HCT116 (cell line): ENCODE results near the gene DCLK3. TPM values are rescaled to one million over a fixed set of nuclear protein-coding genes. Genes with fewer than 3 reads are reported as not detected.

Source experiments
- ATAC-seq: fragments of 200-7000 bp; cut with Tn5 transposase; 2 replicates; pipeline ENCODE4 v1.9.1; 2020; ENCODE audit warnings: mild to moderate bottlenecking, moderate library complexity
- BruUV-seq: library from RNA; stranded (reverse); fragments of 400-500 nt; replicated peaks from 2 replicates; lab custom pipeline; 2021; lab: Mats Ljungman, UMichigan
- CTCF ChIA-PET: fragments of 300-600 bp; sonication (Branson Sonifier 250); formaldehyde crosslinking; loops from one replicate; lab custom pipeline; 2021; ENCODE audit warnings: antibody characterized with exemption; lab: Charles Lee
- POLR2A ChIA-PET: fragments of 300-600, 350-600 bp; sonication (Branson Sonifier 250); formaldehyde crosslinking; loops from one replicate; lab custom pipeline; 2021; ENCODE audit warnings: antibody characterized with exemption; lab: Charles Lee
- RAD21 ChIA-PET, 2 experiments: fragments of 300-600 bp; sonication (Branson Sonifier 250); formaldehyde crosslinking; loops; one replicate each; lab custom pipeline; 2023; ENCODE audit warnings: low total read pairs in 2 of 2; ENCODE audit not compliant: uncharacterized antibody in 2 of 2, unreplicated experiment in 2 of 2, low non-redundant PET in 1 of 2; lab: Charles Lee
- DNase-seq: peaks from one replicate; pipeline ENCODE4 v3.0.0-alpha.2; 2010; ENCODE audit warnings: low read depth, low spot score
- H2AFZ ChIP-seq: fragments of 200-600 bp; shearing (Covaris generic), sonication (generic); 2 replicates; pipeline ENCODE4 v1.6.1; 2017; ENCODE audit warnings: low read depth, mixed run types, mixed read lengths, antibody characterized with exemption, low read length; ENCODE audit not compliant: poor library complexity, severe bottlenecking
- H3K27ac ChIP-seq: 2 replicates; pipeline ENCODE4 v1.5.1; 2012; ENCODE audit warnings: low read depth, low read length
- H3K27me3 ChIP-seq: fragments of 200-600 bp; sonication (generic); 2 replicates; pipeline ENCODE4 v1.6.1; 2016; ENCODE audit warnings: mixed run types, low read length, mixed read lengths; ENCODE audit not compliant: insufficient read depth
- H3K36me3 ChIP-seq, 2 experiments: fragments of 200-500 bp in 1 of 2; fragments of 200-600 bp in 1 of 2; sonication (Bioruptor generic) in 1 of 2; sonication (generic) in 1 of 2; 2 replicates each; pipeline versions ENCODE4 v1.5.1 to v1.6.1; 2014 to 2016; ENCODE audit warnings: low read length in 2 of 2, inconsistent platforms in 1 of 2, mixed read lengths in 1 of 2, mixed run types in 1 of 2; ENCODE audit not compliant: insufficient read depth in 2 of 2, control insufficient read depth in 1 of 2
- H3K4me1 ChIP-seq, 2 experiments: fragments of 200-600 bp in 1 of 2; sonication (generic) in 1 of 2; 2 replicates each; pipeline versions ENCODE4 v1.5.1 to v1.6.1; 2012 to 2017; ENCODE audit warnings: low read length in 2 of 2, inconsistent platforms in 1 of 2, mild to moderate bottlenecking in 1 of 2, mixed read lengths in 1 of 2, mixed run types in 1 of 2, moderate library complexity in 1 of 2; ENCODE audit not compliant: insufficient read depth in 2 of 2, control insufficient read depth in 1 of 2
- H3K4me2 ChIP-seq: fragments of 200-600 bp; sonication (generic); 2 replicates; pipeline ENCODE4 v1.6.1; 2017; ENCODE audit warnings: mixed run types, low read length, mixed read lengths
- H3K4me3 ChIP-seq, 2 experiments: fragments of 200-600 bp in 1 of 2; sonication (generic) in 1 of 2; replicated peaks in 1 of 2; 2 replicates each; pipeline ENCODE4 v1.5.1; 2011 to 2016; ENCODE audit warnings: low read length in 2 of 2, control low read depth in 1 of 2, low read depth in 1 of 2, mild to moderate bottlenecking in 1 of 2, mixed read lengths in 1 of 2, mixed run types in 1 of 2
- H3K79me2 ChIP-seq: fragments of 200-600 bp; sonication (generic); 2 replicates; pipeline ENCODE4 v1.6.1; 2017; ENCODE audit warnings: mild to moderate bottlenecking, mixed run types, low read length, moderate library complexity, mixed read lengths; ENCODE audit not compliant: insufficient read depth
- H3K9ac ChIP-seq: fragments of 200-600 bp; sonication (generic); 2 replicates; pipeline ENCODE4 v1.6.1; 2016; ENCODE audit warnings: low read length, mixed read lengths
- H3K9me2 ChIP-seq: fragments of 200-600 bp; sonication (generic), shearing (Covaris generic); 2 replicates; pipeline ENCODE4 v1.6.1; 2017; ENCODE audit warnings: mixed run types, mild to moderate bottlenecking, moderate library complexity; ENCODE audit not compliant: insufficient read depth
- H3K9me3 ChIP-seq, 2 experiments: fragments of 200-500 bp in 1 of 2; fragments of 200-600 bp in 1 of 2; sonication (Bioruptor generic) in 1 of 2; sonication (generic) in 1 of 2; 2 replicates each; pipeline ENCODE4 v1.6.1; 2014 to 2017; ENCODE audit warnings: low read length in 2 of 2, mixed read lengths in 2 of 2, inconsistent platforms in 1 of 2, low read depth in 1 of 2, mild to moderate bottlenecking in 1 of 2, mixed run types in 1 of 2, moderate library complexity in 1 of 2; ENCODE audit not compliant: control insufficient read depth in 1 of 2, insufficient read depth in 1 of 2
- H4K20me1 ChIP-seq: fragments of 200-600 bp; sonication (generic), shearing (Covaris generic); 2 replicates; pipeline ENCODE4 v1.6.1; 2017; ENCODE audit warnings: mixed run types, mild to moderate bottlenecking, moderate library complexity; ENCODE audit not compliant: insufficient read depth
- ATF3 ChIP-seq: IDR thresholded peaks from 2 replicates; pipeline ENCODE4 v1.6.1; 2012
- CBX3 ChIP-seq: IDR thresholded peaks from 2 replicates; pipeline ENCODE4 v1.6.1; 2012; ENCODE audit warnings: low read depth
- CEBPB ChIP-seq: IDR thresholded peaks from 2 replicates; pipeline ENCODE4 v1.6.1; 2012; ENCODE audit warnings: low read depth
- CTCF ChIP-seq, 3 experiments: fragments of 200-600 bp in 1 of 3; sonication (generic) in 1 of 3; IDR thresholded peaks in 2 of 3; conservative IDR thresholded peaks in 1 of 3; 2 replicates each; pipeline ENCODE4 v1.5.1; 2012 to 2017; ENCODE audit warnings: low read depth in 2 of 3, low read length in 2 of 3, antibody characterized with exemption in 1 of 3, borderline replicate concordance in 1 of 3, control low read depth in 1 of 3, mild to moderate bottlenecking in 1 of 3, mixed read lengths in 1 of 3, mixed run types in 1 of 3, moderate library complexity in 1 of 3; ENCODE audit not compliant: insufficient read depth in 1 of 3
- EGR1 ChIP-seq: IDR thresholded peaks from 2 replicates; pipeline ENCODE4 v1.6.1; 2012; ENCODE audit warnings: low read depth
- ELF1 ChIP-seq: IDR thresholded peaks from 2 replicates; pipeline ENCODE4 v1.6.1; 2012; ENCODE audit warnings: low read depth, borderline replicate concordance
- EZH2 ChIP-seq: fragments of 200-600 bp; sonication (generic); IDR thresholded peaks from 2 replicates; pipeline ENCODE4 v1.6.1; 2017; ENCODE audit warnings: antibody characterized with exemption, mixed run types
- EZH2phosphoT487 ChIP-seq: fragments of 200-600 bp; IDR thresholded peaks from 2 replicates; pipeline ENCODE4 v1.6.1; 2018; ENCODE audit warnings: antibody characterized with exemption, borderline replicate concordance
- FOSL1 ChIP-seq: IDR thresholded peaks from 2 replicates; pipeline ENCODE4 v1.6.1; 2012; ENCODE audit warnings: low read depth
- JUND ChIP-seq: IDR thresholded peaks from 2 replicates; pipeline ENCODE4 v1.6.1; 2012
- MAX ChIP-seq: IDR thresholded peaks from 2 replicates; pipeline ENCODE4 v1.6.1; 2012
- POLR2A ChIP-seq: IDR thresholded peaks from 2 replicates; pipeline ENCODE4 v1.7.0; 2011; ENCODE audit warnings: borderline replicate concordance; ENCODE audit not compliant: insufficient read depth, insufficient read length; ENCODE audit errors: extremely low read depth
- POLR2AphosphoS5 ChIP-seq: IDR thresholded peaks from 2 replicates; pipeline ENCODE4 v1.6.1; 2011; ENCODE audit warnings: mild to moderate bottlenecking, low read depth, low read length, moderate library complexity
- REST ChIP-seq: IDR thresholded peaks from 2 replicates; pipeline ENCODE4 v1.6.1; 2012; ENCODE audit warnings: low read depth
- SIN3A ChIP-seq: IDR thresholded peaks from 2 replicates; pipeline ENCODE4 v1.6.1; 2012; ENCODE audit warnings: low read depth
- SRF ChIP-seq: IDR thresholded peaks from 2 replicates; pipeline ENCODE4 v1.6.1; 2012; ENCODE audit warnings: low read depth
- TCF7L2 ChIP-seq: IDR thresholded peaks from 2 replicates; pipeline ENCODE4 v1.7.0; 2011; ENCODE audit warnings: borderline replicate concordance, inconsistent platforms; ENCODE audit not compliant: insufficient read depth, insufficient read length; ENCODE audit errors: extremely low read depth
- YY1 ChIP-seq: IDR thresholded peaks from 2 replicates; pipeline ENCODE4 v1.6.1; 2011; ENCODE audit warnings: low read length, low read depth, moderate library complexity, mild to moderate bottlenecking; ENCODE audit not compliant: insufficient replicate concordance; ENCODE audit errors: extremely low read depth
- ZBTB33 ChIP-seq: IDR thresholded peaks from 2 replicates; pipeline ENCODE4 v1.6.1; 2011; ENCODE audit warnings: mild to moderate bottlenecking, low read length, moderate library complexity; ENCODE audit not compliant: insufficient replicate concordance; ENCODE audit errors: extremely low read depth
- ZFX ChIP-seq: fragments of 450-650 bp; IDR thresholded peaks from 2 replicates; pipeline ENCODE4 v1.6.1; 2017
- intact Hi-C: fragments of 100-400 bp; cut with micrococcal nuclease; formaldehyde crosslinking; loops from 2 replicates; pipeline ENCODE4 v1.10.0; 2022
- total RNA-seq: library from RNA; stranded (reverse); gene quantifications from one replicate; pipeline ENCODE4 v1.2.1, GENCODE V29; 2021; ENCODE audit not compliant: unreplicated experiment

Gene DCLK3
- total RNA-seq, 1 experiment from 2014 or later, result not detected

GRCh38 chr3:36701249-36701572 lies 63.1 kb downstream of the DCLK3 start:
- intact Hi-C loops, result loop anchor here (1.0 to 5.0 kb wide), 3 partner anchors 109 to 734 kb away; no protein-coding TSS in a partner anchor
- Histone ChIP-seq H3K4me2 (no peak overlapping the region), H3K9me2 (no peaks in the 10 kb centered on the region), H2AFZ (no peak overlapping the region), H3K36me3 (no peaks in the 10 kb centered on the region), H3K9ac (no peak overlapping the region), H3K27me3 (no peaks in the 10 kb centered on the region), H3K9me3 (no peaks in the 10 kb centered on the region), H3K4me1 (peaks cover 0 to 4% of the 10 kb centered on the region in 2 experiments; a peak in 1 of 4 replicates), H3K79me2 (no peaks in the 10 kb centered on the region), H4K20me1 (no peaks in the 10 kb centered on the region), H3K4me3 (no peak overlapping the region), H3K27ac (no peak overlapping the region)
- DNase-seq (no peak), ATAC-seq (no peak)
- CTCF ChIA-PET, result no interaction called here
- POLR2A ChIA-PET, result no interaction called here
- RAD21 ChIA-PET, result no interaction called here
- no peak for TF ChIP-seq FOSL1
- TF ChIP-seq POLR2AphosphoS5, result no peak
- TF ChIP-seq EZH2phosphoT487, result no peak
- TF ChIP-seq SRF, result no peak
- TF ChIP-seq POLR2A, result no peak
- no peak for TF ChIP-seq EZH2
- no peak for TF ChIP-seq EGR1
- no peak for TF ChIP-seq TCF7L2
- no peak for TF ChIP-seq CBX3
- no peak for TF ChIP-seq JUND
- no peak for TF ChIP-seq MAX
- no peak for TF ChIP-seq ZBTB33
- TF ChIP-seq ZFX, result no peak
- no peak for TF ChIP-seq CEBPB
- no peak for TF ChIP-seq ATF3
- TF ChIP-seq SIN3A, result no peak
- TF ChIP-seq YY1, result no peak
- TF ChIP-seq REST, result no peak
- no peak for TF ChIP-seq CTCF (IDR thresholded peaks at IDR 0.05 in 2 of 3, conservative IDR thresholded peaks at IDR 0.05 in 1 of 3; ENCODE audit: borderline replicate concordance in 1 of 3, insufficient read depth in 1 of 3, low read depth in 2 of 3, low read length in 2 of 3)
- no peak for TF ChIP-seq ELF1
- no TSS peak for BruUV-seq
